Pancreas (tissue), 10 donors: ENCODE results near the gene MPP2. TPM values are rescaled to one million over a fixed set of nuclear protein-coding genes. Genes with fewer than 3 reads are reported as not detected.
"Not testable (repeated sequence)": the region's sequence is repeated elsewhere in the genome, so short reads cannot be mapped to it uniquely, and the experiment has no call there.

Experiments
- ATAC-seq, 4 donors: fragments of 200-7000 bp; cut with Tn5 transposase; one replicate each; pipeline versions ENCODE4 v1.8.0 to v1.9.1; 2020; ENCODE audit warnings: mild to moderate bottlenecking in 4 of 4, moderate library complexity in 4 of 4
- DNase-seq, 6 donors: peaks; one replicate each; pipeline ENCODE4 v3.0.0-alpha.2; 2020
- FAIRE-seq: peaks from 2 replicates; lab custom pipeline; 2012; peaks lifted over from hg19 to GRCh38; lab: Jason Lieb, UNC
- H3K27ac ChIP-seq, 4 donors: fragments of 200-600 bp; sonication (generic); 1 replicate in 3 of 4; 2 replicates in 1 of 4; pipeline versions ENCODE4 v1.5.0 to v1.8.0; 2020
- H3K27me3 ChIP-seq, 4 donors: fragments of 200-600 bp; one replicate each; pipeline ENCODE4 v1.8.0; 2021
- H3K36me3 ChIP-seq, 3 donors: fragments of 200-600 bp; sonication (generic) in 1 of 3; one replicate each; pipeline versions ENCODE4 v1.5.0 to v1.8.0; 2020 to 2021
- H3K4me1 ChIP-seq, 3 donors: fragments of 200-600 bp; one replicate each; pipeline ENCODE4 v1.8.0; 2021
- H3K4me3 ChIP-seq, 4 donors: fragments of 200-600 bp; sonication (generic) in 2 of 4; one replicate each; pipeline versions ENCODE4 v1.5.0 to v1.8.0; 2020 to 2021
- H3K9me3 ChIP-seq, 4 donors: fragments of 200-600 bp; one replicate each; pipeline ENCODE4 v1.8.0; 2021
- WGBS, 2 donors: extraction: QIAGEN DNeasy Blood & Tissue Kit; methylation state at CpG; one replicate each; pipeline ENCODE4 v1.1.7; 2013; 5-methylcytosine and 5-hydroxymethylcytosine counted together
- intact Hi-C, 3 donors: fragments of 100-400 bp; cut with DNase I; formaldehyde crosslinking; loops; one replicate each; pipeline versions ENCODE4 v1.11.1 to v1.14.2; 2022
- polyA plus RNA-seq, 2 donors: library from polyadenylated mRNA; stranded (reverse); fragments of 200-250 nt; gene quantifications; one replicate each; pipeline ENCODE4 v1.2.3, GENCODE V29; 2013
- total RNA-seq, 6 donors: library from RNA; stranded (reverse); fragmentation: NEBNext Ultra II Directional in 4 of 6; extraction: Animal tissue kit (Norgen Biotek cat#: 25700) in 4 of 6; gene quantifications; one replicate each; pipeline versions ENCODE4 v1.2.1 to v1.2.4, GENCODE V29; 2021 to 2023
- TF ChIP-seq, protein P1 (sequence below), 4 donors: fragments of 200-600 bp; sonication (generic) in 3 of 4; IDR thresholded peaks; one replicate each; pipeline versions ENCODE4 v1.5.0 to v1.8.0; 2021; ENCODE audit warnings: antibody characterized with exemption in 4 of 4
- donor health status: healthy with polysubstance abuse.
- donor health status: DM: no; HTN: no; CAD: no; lungs with moderate emphysema.
- donor health status: DM: no; HTN: no; CAD: no.
- donor health status: control.
- donor health status: control.
- donor health status: Bipolar disorder and iron deficiency.
- donor health status: DM: yes; HTN: yes; CAD: no.
- donor health status: DM: no; HTN: no; CAD: no.
- donor health status: DM: no; HTN: no; CAD: no.
- donor health status: DM: yes; HTN: yes; CAD: no.

The MPP2 gene
- total and polyA plus RNA-seq, 8 donors = 1.0 to 6.6 (median 2.2) TPM

DNA sequence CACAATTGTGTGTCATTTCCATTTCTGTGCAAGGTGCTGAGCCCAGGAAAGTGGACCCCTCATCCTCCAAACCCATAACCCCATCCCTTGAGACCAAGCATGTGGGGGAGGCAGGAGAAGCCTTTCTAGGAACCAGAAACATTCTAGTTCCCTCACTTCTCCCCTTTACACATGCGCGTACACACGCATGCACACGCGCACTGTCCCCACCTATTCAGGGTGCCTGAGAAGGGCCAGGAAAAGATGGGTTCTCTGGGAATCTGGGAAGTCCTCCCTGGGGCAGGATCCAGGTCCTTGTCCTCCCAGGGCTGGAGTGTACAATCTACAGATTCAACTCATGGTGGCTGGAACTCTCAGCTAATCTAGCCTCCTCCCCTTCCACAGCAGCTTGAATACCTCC lies 32.5 kb upstream of the MPP2 start:
- intact Hi-C loops = loop anchor here in 2 of 3 donors (5.0 to 10.0 kb wide), 3 partner anchors 52 to 225 kb away; no protein-coding TSS in a partner anchor
- H3K9me3 ChIP-seq = no peaks in the 10 kb centered on the region
- no peaks in the 10 kb centered on the region for H3K36me3 ChIP-seq
- H3K4me3 ChIP-seq = no peak overlapping the region
- FAIRE-seq (no peak), DNase-seq (no peak), ATAC-seq (no peak)
- no peaks in the 10 kb centered on the region for H3K27me3 ChIP-seq
- TF ChIP-seq, protein P1, sequence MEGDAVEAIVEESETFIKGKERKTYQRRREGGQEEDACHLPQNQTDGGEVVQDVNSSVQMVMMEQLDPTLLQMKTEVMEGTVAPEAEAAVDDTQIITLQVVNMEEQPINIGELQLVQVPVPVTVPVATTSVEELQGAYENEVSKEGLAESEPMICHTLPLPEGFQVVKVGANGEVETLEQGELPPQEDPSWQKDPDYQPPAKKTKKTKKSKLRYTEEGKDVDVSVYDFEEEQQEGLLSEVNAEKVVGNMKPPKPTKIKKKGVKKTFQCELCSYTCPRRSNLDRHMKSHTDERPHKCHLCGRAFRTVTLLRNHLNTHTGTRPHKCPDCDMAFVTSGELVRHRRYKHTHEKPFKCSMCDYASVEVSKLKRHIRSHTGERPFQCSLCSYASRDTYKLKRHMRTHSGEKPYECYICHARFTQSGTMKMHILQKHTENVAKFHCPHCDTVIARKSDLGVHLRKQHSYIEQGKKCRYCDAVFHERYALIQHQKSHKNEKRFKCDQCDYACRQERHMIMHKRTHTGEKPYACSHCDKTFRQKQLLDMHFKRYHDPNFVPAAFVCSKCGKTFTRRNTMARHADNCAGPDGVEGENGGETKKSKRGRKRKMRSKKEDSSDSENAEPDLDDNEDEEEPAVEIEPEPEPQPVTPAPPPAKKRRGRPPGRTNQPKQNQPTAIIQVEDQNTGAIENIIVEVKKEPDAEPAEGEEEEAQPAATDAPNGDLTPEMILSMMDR (IDR thresholded peaks at IDR 0.05) = no peak
- H3K27ac ChIP-seq = no peak overlapping the region
- no peaks in the 10 kb centered on the region for H3K4me1 ChIP-seq
- 89 to 95% methylated on average over 5 of the region's 5 CpGs for WGBS, 2 donors

GRCh38 chr17:43939452-43939851 lies 32.1 kb upstream of the MPP2 start:
- WGBS, 2 donors = 94% methylated on average over 3 of the region's 3 CpGs
- intact Hi-C loops, DNase-seq: not testable (repeated sequence)

GRCh38 chr17:43938838-43939182 lies 31.5 kb upstream of the MPP2 start:
- intact Hi-C loops = no loop called here
- Histone ChIP-seq H3K9me3 (no peaks in the 10 kb centered on the region), H3K4me1 (no peaks in the 10 kb centered on the region), H3K27me3 (no peaks in the 10 kb centered on the region), H3K36me3 (no peaks in the 10 kb centered on the region), H3K4me3 (no peak overlapping the region), H3K27ac (no peak overlapping the region)
- FAIRE-seq = no peak
- ATAC-seq = no peak
- 64 to 80% methylated on average over 6 of the region's 6 CpGs for WGBS, 2 donors
- TF ChIP-seq, protein P1 (IDR thresholded peaks at IDR 0.05) = no peak
- no peak for DNase-seq

More at GRCh38 chr17:43939452-43939851, 32.1 kb upstream of the MPP2 start:
- H3K27me3 ChIP-seq, H3K4me1 ChIP-seq, H3K4me3 ChIP-seq, H3K36me3 ChIP-seq, H3K27ac ChIP-seq, H3K9me3 ChIP-seq, ATAC-seq, FAIRE-seq: not testable (repeated sequence)

DNA sequence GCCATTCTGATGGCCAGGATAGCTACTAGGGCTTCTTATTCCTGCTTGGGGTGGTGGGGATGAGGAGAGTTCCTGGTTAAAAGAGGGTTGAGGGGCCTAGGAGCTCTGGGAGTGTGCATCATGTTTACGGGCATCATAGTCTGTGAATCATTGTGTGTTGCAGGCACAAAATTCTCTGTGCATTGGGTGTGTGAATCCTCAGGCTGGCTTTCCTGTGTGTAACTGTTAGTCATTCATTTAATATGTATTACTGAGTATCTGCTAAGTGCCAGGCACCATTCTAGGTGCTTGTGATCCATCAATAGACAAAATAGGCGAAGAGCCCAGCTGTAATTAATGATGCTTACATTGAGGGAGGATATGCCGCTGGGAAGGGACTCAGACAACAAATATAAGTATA lies 29.1 kb upstream of the MPP2 start:
- Histone ChIP-seq H3K27me3 (no peaks in the 10 kb centered on the region), H3K27ac (no peak overlapping the region), H3K4me3 (no peak overlapping the region), H3K9me3 (no peaks in the 10 kb centered on the region), H3K4me1 (no peaks in the 10 kb centered on the region), H3K36me3 (no peaks in the 10 kb centered on the region)
- TF ChIP-seq, protein P1 (IDR thresholded peaks at IDR 0.05) = no peak
- intact Hi-C loops = no loop called here
- FAIRE-seq (no peak), DNase-seq (no peak), ATAC-seq (no peak)
- WGBS, 2 donors = 77 to 97% methylated on average over 3 of the region's 3 CpGs

DNA sequence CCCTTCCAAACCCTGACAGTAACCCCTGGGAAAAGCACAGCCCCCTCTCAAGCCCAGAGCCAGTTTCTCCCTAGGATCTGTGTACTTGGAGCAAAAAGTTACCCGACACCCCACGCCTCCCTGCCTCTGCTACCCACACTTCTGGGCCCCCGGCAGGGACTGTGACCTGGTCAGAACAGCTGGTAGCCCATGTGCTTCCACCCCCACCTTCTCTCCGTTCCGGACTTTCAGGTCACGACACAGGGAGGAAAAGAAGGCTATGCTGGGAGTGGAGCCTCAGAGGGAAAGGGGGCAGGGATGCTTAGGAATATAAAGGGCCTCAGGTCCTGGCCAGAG lies 28.6 kb upstream of the MPP2 start:
- no peaks in the 10 kb centered on the region for H3K9me3 ChIP-seq
- H3K4me1 ChIP-seq = peaks cover 0 to 2% (median 0%) of the 10 kb centered on the region in 3 donors
- intact Hi-C loops = no loop called here
- ATAC-seq (no peak), DNase-seq (no peak), FAIRE-seq (no peak)
- no peaks in the 10 kb centered on the region for H3K36me3 ChIP-seq
- no peak overlapping the region for H3K27ac ChIP-seq
- H3K4me3 ChIP-seq = no peak overlapping the region
- TF ChIP-seq, protein P1 (IDR thresholded peaks at IDR 0.05) = no peak
- H3K27me3 ChIP-seq = no peaks in the 10 kb centered on the region
- WGBS, 2 donors = 89 to 91% methylated on average over 6 of the region's 6 CpGs
